GM18526 (cell line): ENCODE results near the gene CLEC18A.

Experiments
- POLR2A ChIP-seq: IDR thresholded peaks from 3 replicates; pipeline ENCODE4 v1.6.1; 2011; ENCODE audit not compliant: insufficient read length; ENCODE audit errors: extremely low read depth

The CLEC18A gene

DNA sequence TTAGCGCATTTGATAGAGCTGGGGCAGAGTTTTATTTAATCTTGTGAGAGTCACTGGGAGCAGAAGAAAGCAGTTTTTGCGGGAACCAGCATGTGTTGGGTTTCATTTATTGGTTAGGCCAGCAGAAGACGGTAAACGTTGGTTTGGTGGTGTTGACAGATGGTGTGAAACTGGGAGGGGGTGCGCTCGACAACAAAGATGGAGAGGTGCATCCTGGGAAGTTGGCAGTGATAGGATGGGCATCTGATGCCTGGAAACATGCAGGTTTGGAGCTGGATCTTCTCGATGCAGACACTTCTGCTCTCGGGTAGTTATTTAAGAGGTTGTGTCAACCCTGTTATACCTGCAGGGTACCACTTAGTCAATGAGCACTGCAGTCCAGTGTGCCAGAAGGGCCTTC is 24.9 kb upstream of the CLEC18A start:
- TF ChIP-seq POLR2A, result no peak

DNA sequence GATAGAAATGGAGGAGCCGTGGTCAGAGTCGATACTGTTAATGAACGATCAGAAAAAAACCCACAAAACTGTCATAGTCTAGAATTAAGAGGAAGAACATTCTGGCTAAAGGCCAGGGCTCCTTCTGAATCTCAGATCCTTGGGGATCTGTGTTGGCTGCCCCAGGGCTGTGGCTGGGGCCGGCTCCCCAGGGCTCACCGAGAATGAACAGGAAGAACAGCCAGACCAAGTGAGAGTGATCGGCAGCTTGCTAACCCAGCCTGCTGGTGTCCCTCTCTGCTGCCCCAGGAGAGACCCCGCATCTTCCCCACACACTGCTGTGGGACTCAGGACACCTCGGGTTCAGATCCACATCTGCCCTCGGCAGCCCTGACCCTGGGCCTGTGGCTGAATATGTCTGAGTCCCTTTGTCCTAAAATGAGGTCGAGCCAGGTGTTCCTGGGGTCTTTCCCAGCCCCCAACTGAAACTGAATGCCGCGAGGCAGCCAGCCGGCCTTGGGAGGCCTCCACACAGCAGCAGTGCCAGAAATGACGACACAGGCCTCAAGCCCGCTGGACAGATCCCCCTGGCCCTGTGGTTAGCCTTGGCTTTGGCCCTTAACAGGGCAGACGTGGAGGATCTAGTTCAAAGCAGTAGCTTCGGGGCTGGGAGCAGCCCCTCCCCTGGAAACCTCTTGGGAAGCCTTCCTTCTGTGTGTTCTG is 23.9 kb upstream of the CLEC18A start:
- no peak for TF ChIP-seq POLR2A

DNA sequence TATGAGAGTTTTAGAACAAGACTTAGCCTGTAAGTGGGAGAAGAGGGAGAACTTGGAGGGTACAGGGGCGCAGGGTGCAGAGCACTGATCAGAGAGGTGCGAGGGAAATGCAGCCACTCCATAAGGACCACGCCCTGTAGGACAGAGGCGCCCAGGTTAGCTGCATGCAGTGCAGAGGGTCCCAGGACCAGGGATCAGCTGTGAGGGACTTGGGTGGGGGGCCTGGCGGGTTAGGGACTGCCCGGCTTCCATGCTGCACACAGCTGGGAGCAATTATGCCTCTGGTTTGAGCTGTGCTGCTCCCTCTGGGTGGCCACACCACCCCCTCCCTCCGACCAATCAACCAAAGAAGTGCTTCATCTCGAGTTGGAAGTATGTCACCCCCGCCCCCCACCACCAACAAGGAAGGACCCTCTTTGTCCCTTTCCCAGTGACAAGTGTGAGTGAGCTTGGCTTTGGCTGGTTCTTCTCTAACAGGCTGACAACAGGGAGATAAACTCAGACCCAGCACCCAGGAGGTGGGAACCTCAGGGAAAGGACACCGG is 22.2 kb upstream of the CLEC18A start:
- no peak for TF ChIP-seq POLR2A

- TF ChIP-seq POLR2A, result no peak
Measured at GRCh38 chr16:69929480-69929879, 21.7 kb upstream of the CLEC18A start.

- no peak for TF ChIP-seq POLR2A
Measured at GRCh38 chr16:69930117-69930776, 20.9 kb upstream of the CLEC18A start.

DNA sequence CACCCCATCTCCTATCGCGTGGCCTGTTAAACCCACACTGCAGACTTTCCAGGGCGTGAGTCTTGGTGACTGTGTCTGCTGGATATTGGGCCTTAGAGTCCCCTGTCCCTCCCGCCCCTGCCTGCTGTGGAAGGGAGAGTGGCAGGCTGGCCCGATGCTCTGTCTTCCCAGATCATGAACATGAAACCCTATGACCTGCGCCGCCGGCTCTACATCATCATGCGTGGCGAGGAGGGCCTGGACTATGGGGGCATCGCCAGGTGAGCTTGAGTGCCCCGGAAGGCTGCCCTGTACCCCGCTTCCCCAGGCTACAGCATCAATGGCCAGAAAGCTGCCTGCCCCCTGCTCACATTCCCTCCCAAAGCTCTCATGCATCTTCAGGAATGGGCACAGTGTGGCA is 19.5 kb upstream of the CLEC18A start:
- no peak for TF ChIP-seq POLR2A

DNA sequence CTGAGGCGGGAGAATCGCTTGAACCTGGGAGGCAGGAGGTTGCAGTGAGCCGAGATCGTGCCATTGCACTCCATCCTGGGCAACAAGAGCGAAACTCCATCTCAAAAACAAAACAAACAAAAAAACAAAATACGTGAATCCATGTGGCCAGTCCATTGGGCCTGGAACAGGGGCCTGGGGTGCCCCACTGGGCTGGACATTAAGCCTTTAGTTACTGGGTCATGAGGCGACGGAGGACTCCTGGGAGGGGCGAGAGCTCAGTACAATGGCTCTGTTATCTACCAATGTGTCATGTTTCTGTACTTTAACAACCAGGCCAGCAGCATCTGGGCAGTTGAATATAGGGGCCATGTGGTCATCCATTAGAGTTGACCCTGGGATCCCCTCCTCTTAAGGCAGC is 18.9 kb upstream of the CLEC18A start:
- TF ChIP-seq POLR2A, result no peak

GRCh38 chr16:69932691-69933392 is 18.3 kb upstream of the CLEC18A start:
- TF ChIP-seq POLR2A, result no peak

- no peak for TF ChIP-seq POLR2A
Measured at GRCh38 chr16:69934044-69934443, 17.1 kb upstream of the CLEC18A start.

DNA sequence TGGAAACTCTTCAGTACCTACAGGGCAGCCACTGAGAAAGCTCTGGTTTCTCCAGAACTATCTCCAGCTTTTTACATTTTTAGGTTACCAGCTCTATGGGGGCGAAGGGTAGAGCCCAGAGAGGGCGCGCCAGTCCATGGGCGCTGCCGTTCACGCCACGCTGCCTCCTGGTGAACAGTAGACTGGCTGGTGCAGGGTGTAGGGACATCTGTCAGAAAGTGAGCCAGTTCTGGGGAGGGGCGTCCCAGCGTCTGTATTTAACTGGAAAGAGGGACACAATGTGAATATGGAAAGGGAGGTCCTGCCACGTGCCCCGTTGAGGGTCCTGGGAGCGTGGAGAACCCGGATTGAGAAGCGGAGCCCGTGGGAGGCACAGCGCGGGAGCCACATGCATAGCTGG is 16.4 kb upstream of the CLEC18A start:
- no peak for TF ChIP-seq POLR2A

DNA sequence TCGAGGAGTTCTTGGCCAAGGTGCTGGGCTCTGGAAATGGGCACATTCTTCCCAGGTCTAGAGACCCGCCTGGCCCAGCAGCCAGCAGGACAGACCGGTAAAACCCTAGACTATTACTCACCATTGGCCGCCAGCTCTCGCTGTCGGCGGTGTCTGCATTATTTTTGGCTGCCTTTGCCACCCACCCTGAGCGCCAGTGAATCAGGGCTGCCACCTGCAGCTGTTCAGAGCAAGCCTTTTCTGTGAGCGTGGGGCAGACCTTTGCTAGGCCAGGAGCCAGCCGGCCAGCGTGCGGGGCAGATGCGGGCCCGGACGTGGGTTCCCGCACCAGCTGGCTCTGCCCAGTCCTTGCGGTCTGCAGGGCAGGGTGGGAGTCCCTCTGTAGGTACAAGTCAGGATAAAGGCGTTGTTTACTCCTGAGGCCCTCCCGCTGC is 15.8 kb upstream of the CLEC18A start:
- no peak for TF ChIP-seq POLR2A

DNA sequence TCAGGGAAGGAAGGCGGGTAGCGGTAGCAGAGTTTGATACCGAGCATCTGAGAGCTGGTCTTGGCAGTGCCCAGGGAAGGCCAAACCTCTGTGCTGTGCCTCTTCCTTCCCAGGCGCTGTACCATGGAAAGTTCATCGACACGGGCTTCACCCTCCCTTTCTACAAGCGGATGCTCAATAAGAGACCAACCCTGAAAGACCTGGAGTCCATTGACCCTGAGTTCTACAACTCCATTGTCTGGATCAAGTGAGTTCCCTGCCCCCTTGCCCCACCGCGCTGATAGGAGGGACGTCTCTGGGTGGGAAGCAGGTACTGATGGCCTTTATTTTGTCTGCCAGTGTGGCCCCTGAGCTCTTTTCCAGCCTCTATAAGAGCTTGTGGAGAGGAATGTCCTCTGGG is 15.4 kb upstream of the CLEC18A start:
- TF ChIP-seq POLR2A, result no peak

- TF ChIP-seq POLR2A, result no peak
Measured at GRCh38 chr16:69936252-69936651, 14.9 kb upstream of the CLEC18A start.

DNA sequence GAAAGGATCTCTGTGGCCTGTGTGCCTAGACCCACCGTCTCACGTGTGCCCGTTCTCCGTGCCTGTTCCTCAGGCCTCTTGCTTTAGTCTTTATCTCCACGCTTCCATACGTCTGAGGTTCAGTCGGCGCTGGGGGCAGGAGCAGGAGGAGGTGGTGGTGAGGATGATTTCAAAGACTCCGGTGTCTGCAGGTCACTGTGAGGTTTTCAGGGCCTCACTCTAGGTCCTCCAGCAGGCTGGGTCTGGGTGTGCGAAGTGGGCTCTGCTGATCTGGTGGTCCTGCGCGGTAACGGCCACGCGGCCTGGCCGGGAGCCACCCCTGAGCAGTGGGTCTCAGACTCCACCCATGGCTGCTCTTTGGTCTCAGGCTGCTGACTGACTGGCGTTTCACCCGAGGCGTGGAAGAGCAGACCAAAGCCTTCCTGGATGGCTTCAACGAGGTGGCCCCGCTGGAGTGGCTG is 14.4 kb upstream of the CLEC18A start:
- TF ChIP-seq POLR2A, result no peak

GRCh38 chr16:69937465-69937951 is 13.6 kb upstream of the CLEC18A start:
- no peak for TF ChIP-seq POLR2A
